Gastroesophageal sphincter (tissue), 3 donors: Measurements from ENCODE around the gene KCNMA1.

Experiments
- CTCF ChIP-seq, 4 experiments: fragments of 200-600 bp in 2 of 4; fragments of 450-650 bp in 2 of 4; sonication (generic) in 1 of 4; IDR thresholded peaks; one replicate each; pipeline ENCODE4 v1.5.1; 2017 to 2019; ENCODE audit warnings: antibody characterized with exemption in 4 of 4, mild to moderate bottlenecking in 2 of 4, moderate library complexity in 2 of 4
- EP300 ChIP-seq: sonication (generic); formaldehyde crosslinking; IDR thresholded peaks from one replicate; pipeline ENCODE4 v1.6.1; 2017; ENCODE audit warnings: antibody characterized with exemption, mild to moderate bottlenecking
- POLR2A ChIP-seq, 2 donors: fragments of 450-650 bp; IDR thresholded peaks; one replicate each; pipeline ENCODE4 v1.6.1; 2017; ENCODE audit warnings: antibody characterized with exemption in 2 of 2, mild to moderate bottlenecking in 2 of 2, moderate library complexity in 1 of 2
- POLR2AphosphoS5 ChIP-seq: sonication (generic); formaldehyde crosslinking; IDR thresholded peaks from one replicate; pipeline ENCODE4 v1.6.1; 2017; ENCODE audit warnings: antibody characterized with exemption

DNA sequence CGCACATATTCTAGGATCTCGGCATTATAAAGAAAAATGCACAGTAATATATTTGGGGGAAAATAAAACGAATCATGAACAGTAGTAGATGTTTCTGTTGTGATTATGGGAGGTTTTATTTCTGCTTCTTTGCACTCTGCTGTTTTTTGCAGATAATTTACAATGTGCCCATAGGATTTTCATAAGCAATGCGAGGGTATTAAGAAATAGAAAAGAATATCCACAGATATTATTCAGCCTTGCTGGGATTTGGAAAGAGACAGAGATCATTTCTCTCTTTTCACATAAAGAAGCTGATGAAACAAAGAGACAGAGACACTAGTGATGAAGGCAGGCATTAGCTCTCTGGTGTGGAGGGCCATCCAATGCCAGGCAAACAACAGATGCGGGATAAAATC, 158.6 kb downstream of the KCNMA1 start:
- TF ChIP-seq CTCF (IDR thresholded peaks at IDR 0.05), result no peak
- TF ChIP-seq POLR2A (IDR thresholded peaks at IDR 0.05), result no peak
- TF ChIP-seq EP300, result no peak
- no peak for TF ChIP-seq POLR2AphosphoS5
